Activated T-cell treated with anti-CD3 and anti-CD28 coated beads for 1 hour (primary cell): ENCODE data around the gene FBXW7.
"Not testable (repeated sequence)": the region's sequence is repeated elsewhere in the genome, so short reads cannot be mapped to it uniquely, and the experiment has no call there.

Experiments
- DNase-seq: peaks from one replicate; pipeline ENCODE4 v3.0.0-alpha.2; 2020; ENCODE audit warnings: low read depth

Gene FBXW7

GRCh38 chr4:152535903-152536544, at the start of gene FBXW7:
Gene FBXW7 (minus strand): TSS chr4:152536092. CDS start chr4:152411803, 124,289 bp downstream.
- DNase-seq = peak; percentile 98

DNA sequence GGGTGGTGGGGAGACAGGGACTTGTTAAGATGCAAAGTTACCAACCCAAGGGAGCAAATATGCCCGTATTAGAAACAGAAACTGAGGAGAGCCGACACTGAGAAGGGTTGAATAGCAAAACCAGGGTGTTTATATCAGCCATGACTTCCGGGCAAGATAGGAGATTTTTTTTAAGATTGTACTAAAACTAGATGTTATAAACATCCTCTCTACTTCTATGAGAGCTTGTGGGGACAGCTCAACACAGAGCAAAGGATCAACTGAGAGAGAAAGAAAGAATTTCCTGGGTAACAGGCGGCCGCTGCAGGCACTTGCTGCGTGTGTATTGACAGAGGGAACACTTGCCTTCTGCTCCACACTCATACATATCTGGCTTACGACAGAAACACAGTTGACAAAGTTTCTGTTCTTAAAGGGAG, 49.1 kb upstream of the FBXW7 start:
- DNase-seq = no peak

DNA sequence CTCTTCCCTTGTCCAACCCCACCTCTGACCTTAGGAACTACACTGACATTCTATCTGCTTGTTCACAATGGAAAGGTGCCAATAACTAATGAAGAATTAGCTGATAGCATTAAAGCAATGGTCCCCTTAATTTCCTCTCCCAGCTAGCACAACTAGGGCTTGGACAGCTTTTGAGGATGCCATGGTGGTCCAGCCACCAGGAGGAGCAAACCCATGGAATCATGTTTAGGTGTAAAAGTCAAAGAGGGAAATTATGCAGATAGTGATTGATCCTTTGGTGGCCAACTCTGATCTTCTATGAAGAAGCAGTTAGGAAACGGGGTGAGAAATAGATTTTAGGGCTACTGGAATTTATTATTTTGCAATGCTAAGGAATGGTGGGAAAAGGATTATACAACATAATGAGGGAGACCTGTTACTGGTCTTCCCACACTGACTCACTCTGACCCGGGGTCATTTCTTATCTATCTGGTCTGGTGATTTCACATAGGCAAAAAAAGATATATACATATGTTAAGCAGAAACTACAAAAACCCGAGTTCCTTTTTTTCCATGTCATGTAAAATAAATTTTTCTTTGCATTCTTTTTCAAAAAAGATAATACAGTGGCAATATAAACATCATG, 45.8 kb upstream of the FBXW7 start:
- DNase-seq = no peak

DNA sequence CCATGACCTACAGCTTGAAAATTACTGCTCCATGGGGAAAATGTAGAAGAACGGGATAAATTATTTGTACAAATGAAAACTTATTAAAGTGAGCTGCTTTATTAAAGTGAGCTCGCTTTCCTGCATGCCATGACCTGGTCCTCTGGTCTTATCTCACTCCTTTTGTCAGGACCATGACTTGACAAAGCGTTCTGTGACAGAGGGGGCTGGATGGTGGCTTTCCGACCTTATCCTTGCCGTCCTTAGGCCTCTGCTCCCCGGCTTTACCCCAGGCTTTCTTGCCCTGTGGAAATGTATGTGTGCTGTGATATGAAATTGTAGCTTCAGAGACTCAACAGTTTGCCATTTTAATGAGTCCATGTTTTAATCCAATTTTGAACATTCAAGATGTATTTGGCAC, 44.0 kb upstream of the FBXW7 start:
- no peak for DNase-seq

DNA sequence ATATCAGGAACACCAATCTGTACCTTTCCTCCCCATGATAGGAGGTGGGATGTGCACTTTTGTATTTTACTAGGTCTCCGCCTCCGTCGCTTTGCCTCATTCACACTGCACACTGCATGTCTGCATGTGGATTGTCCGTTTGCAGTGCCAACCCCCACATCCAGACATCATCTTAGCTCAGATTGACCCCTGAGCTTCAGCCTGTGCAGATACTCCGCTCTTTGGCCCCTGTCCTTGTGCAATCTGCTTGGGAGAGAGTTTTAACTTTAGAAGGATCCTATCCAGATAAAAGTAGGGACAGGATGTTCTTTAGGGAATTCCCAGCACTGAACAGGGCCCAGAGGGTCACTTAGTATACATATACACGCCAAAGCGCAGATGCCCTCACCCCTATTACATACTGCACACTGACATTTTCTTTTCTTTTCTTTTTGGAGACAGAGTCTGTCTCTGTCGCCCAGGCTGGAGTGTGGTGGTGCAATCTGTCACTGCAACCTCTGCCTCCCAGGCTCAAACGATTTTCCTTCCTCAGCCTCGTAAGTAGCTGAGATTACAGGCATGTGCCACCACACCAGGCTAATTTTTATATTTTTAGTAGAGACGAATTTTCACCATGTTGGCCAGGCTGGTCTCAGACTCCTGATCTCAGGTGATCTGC, 43.3 kb upstream of the FBXW7 start:
- DNase-seq = no peak

DNA sequence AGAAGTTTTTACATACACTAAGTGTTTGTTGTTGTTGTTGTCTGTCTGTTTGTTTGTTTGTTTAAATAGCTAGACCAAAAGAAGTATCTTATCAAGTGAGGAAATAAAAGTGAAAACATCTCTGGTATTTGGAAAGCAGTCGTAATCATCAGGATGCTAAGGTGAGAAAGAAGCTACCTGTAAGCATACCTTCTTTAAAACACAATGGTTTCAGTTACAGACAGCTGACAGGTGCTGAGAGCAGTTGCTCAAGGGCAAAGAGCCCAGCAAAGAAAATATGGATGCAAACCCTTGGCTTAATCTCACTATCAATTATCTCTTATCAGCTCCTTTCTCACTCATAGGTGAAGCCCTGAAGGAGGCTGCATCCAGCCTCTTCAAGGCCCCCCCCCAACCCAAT, 42.8 kb upstream of the FBXW7 start:
- DNase-seq = no peak

DNA sequence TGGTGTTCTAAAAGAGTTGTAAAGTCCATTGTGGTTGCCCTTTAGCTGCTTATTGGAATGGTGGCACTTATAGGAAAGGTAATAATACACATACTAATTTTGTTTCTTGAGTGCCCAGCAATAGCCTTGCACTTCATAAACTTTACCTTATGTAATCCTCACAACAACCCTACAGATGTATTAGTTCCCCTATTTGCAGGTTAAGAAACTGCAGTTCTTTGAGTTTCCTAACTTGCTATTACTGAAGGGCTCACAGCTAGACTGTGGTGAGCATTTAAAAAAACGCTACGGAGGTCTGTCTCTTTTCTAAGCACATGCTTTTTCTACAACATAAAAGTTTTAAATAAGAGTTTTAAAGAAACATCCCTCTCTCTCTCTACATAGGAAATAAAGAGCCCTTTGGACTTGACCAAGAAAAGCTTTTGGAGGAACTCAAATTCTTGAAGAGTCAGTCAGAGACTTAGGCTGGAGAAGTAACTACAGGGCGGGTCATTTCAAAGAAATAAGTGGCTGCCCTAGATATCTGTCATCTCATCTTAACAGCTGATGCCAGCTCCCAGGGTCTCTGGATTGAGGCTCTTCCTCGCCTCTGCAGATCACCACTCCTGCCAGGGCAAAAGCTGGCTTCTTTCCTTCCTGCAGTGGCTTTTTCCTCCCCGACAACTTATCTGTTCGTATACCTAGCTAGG, 42.0 kb upstream of the FBXW7 start:
- no peak for DNase-seq

- DNase-seq = no peak
Observed at GRCh38 chr4:152575533-152575932, 39.6 kb upstream of the FBXW7 start.

GRCh38 chr4:152573861-152574260, 38.0 kb upstream of the FBXW7 start:
- DNase-seq = no peak

- DNase-seq = no peak
Observed at GRCh38 chr4:152572417-152573086, 36.7 kb upstream of the FBXW7 start.

GRCh38 chr4:152571770-152572169, 35.9 kb upstream of the FBXW7 start:
- DNase-seq = no peak

DNA sequence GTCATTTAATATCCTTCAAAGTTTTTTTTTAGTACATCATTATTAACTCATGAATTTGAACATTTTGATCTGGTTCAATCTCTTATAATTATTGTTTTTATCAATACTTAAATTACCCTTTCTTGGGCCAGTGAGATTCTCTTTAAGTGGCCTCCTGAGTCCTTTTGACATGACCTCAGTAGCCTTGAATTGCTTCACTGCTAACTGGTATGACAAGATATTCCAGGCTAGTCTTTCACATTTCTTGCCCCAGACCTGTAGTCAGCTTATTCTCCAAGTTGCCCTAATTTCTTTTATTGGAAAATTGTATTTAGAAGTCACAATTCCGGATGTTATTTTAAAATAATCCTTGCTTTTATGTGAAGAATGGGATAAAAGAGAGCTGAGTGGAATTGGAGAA, 35.4 kb upstream of the FBXW7 start:
- no peak for DNase-seq

- DNase-seq = no peak
Observed at GRCh38 chr4:152565333-152565732, 29.4 kb upstream of the FBXW7 start.

GRCh38 chr4:152564336-152564735, 28.4 kb upstream of the FBXW7 start:
- DNase-seq = no peak

DNA sequence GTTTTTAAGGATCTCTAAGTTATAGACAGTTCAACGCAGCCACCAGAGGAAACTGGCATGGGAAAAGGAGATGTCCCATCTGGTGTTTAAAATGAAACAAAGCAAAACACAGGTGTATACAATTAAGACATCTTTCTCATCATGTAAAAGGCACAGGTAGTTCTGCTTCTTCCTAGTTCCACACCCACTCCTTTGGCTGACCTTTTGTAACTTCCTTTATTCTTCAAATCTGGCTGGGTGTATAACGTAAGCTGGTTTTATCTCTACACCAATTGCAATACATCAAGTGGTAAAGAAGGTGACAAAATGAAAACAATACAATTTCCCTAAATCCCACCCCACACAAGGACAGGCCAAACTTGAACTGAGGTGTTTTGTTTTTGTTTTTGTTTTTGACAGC, 27.3 kb upstream of the FBXW7 start:
- no peak for DNase-seq

DNA sequence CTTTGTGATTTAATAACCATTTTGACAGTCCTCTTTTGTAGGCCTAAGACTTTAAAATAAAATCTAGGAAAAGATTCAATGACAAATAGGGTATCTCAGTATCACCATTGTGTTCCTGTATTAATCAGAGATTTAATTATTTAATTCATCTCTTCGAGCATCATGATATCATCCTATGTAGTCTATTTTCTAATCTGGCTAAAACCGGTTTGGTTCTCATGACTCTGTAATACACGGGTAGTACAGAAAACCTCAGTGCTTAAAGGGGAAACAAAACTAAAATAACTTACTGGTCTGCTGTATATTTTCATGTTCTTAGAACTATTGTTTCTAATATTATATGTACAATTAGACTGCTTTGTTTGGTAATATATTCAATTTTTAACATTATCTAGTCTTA, 23.7 kb upstream of the FBXW7 start:
- DNase-seq = no peak

GRCh38 chr4:152558396-152558795, 22.5 kb upstream of the FBXW7 start:
- no peak for DNase-seq

DNA sequence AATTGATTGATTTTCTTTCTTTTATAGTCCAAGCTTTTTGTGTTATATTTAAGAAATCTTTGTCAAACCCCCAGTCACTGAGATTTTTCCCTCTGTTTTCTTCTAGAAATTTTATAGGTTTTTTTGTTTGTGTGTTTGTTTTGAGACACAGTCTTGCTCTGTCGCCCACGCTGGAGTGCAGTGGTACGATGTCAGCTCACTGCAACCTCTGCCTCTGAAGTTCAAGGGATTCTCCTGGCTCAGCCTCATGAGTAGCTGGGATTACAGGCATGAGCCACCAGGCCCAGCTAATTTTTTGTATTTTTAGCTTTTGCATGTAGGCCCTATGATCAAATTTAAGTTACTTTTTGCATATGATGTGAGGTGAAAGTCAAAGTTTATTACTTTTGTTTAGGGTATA, 20.9 kb upstream of the FBXW7 start:
- DNase-seq = no peak

DNA sequence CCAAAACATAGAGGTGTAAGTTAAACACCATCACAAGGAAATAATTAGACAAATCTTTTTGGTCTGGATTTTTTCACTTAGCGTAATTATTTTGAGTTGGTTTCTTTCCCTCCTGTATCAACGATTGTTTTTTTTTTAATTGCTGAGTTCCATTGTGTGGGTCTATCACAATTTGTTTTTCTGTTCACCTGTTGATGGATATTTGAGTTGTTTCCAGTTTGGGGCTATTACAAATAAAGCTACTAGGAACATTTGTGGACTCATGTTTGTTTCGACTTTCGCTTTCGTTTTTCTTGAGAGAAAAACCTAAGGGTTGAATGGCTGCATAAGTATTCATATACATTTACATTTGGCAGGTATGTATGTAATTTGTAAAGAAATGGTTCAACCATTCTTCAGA, 20.4 kb upstream of the FBXW7 start:
- DNase-seq = no peak

DNA sequence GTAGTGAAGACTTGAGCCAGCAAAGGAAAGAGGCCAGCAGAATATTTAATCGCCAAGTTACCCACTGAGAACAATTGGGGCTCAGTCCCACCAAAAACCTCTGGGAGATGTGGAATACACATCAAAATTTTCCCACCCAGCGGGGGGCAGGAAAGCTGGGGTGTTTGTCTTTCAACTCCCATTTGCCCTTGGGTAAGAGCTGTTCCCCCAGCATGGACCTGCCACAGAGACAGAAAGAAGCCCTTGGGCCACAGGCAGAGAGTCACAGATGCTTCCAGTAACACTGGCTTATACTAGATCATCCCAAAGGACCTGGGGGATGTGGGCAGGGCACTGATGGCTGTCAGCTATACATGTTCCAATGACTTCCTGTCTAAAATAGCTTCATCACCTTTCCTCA, 18.9 kb upstream of the FBXW7 start:
- DNase-seq = no peak

DNA sequence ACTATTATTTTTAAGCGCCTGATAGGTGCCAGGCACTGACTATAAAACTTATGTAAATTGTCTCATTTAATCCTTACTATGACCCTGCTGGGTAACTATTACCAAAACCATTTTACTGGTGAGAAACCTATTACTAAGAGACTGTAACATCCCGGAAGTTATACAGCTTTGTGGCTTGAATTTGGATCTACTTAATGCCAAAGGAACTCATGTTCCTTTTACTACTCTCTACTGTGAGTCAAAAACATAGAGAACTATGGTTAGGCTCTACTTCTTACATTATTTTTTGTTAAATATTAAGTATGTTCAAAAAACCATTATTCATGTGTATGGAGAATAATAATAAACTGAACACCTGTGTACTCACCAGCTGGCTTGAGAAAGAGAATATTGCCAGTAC, 14.8 kb upstream of the FBXW7 start:
- not testable (repeated sequence) for DNase-seq

DNA sequence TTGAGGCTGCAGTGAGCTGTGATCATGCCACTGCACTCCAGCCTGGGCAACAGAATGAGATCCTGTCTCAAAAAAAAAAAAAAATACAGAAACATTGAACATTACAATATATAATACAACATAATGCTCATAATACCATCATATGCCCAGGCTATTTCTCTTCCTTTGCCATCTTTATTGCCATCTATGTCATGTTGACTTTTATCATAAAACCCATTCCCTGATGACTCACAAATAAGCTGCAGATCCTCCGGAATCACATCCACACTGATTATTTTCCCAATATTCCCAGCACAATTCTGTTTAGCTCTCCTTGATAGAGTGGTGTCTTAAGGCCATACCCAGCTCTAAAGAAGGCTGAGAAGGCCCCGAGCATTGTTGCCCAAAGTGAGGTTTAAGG, 9.2 kb upstream of the FBXW7 start:
- no peak for DNase-seq
